ENCODE data around the gene ZC3H8. TPM values are rescaled to one million over a fixed set of nuclear protein-coding genes. Genes with fewer than 3 reads are reported as not detected.

The ZC3H8 gene
- total RNA-seq, 1 donor from 2014 or later: 6.1 TPM

DNA sequence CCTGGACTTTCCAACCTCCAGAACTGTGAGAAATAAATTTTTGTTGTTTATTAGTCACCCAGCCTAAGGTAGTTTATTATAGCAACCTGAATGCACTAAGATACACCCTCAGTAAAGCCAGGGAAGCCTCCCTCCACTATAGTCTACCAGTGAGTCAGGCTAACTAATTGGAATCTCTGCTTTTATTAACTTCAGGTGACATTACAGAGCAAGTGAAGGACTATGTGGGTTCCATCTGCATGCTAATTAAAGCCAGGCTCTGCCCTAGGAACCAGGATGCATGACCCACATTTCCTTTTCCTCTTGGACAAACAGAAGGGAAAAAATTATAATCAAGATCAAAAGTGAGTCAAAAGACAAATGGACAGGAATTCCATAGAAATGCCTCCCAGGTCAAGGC, 56.1 kb downstream of the ZC3H8 start:
- peaks cover 4% of the 10 kb centered on the region for H3K36me3 Mint-ChIP-seq (ENCODE audit: low read depth, unreplicated experiment)
- H3K27me3 Mint-ChIP-seq (ENCODE audit: unreplicated experiment): peaks cover 1% of the 10 kb centered on the region
- H3K4me1 Mint-ChIP-seq (ENCODE audit: unreplicated experiment): peaks cover 18% of the 10 kb centered on the region
- no peak for DNase-seq (ENCODE audit: low spot score)
- no peaks in the 10 kb centered on the region for H3K9me3 Mint-ChIP-seq (ENCODE audit: unreplicated experiment)
- H3K27ac Mint-ChIP-seq (ENCODE audit: unreplicated experiment): no peak overlapping the region
- TF ChIP-seq, protein P1, sequence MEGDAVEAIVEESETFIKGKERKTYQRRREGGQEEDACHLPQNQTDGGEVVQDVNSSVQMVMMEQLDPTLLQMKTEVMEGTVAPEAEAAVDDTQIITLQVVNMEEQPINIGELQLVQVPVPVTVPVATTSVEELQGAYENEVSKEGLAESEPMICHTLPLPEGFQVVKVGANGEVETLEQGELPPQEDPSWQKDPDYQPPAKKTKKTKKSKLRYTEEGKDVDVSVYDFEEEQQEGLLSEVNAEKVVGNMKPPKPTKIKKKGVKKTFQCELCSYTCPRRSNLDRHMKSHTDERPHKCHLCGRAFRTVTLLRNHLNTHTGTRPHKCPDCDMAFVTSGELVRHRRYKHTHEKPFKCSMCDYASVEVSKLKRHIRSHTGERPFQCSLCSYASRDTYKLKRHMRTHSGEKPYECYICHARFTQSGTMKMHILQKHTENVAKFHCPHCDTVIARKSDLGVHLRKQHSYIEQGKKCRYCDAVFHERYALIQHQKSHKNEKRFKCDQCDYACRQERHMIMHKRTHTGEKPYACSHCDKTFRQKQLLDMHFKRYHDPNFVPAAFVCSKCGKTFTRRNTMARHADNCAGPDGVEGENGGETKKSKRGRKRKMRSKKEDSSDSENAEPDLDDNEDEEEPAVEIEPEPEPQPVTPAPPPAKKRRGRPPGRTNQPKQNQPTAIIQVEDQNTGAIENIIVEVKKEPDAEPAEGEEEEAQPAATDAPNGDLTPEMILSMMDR (IDR thresholded peaks at IDR 0.05; ENCODE audit: unreplicated experiment): no peak
- no peak overlapping the region for H3K4me3 Mint-ChIP-seq (ENCODE audit: unreplicated experiment)

GRCh38 chr2:112197868-112198267, 57.0 kb downstream of the ZC3H8 start:
- Mint-ChIP-seq H3K27me3 (ENCODE audit: unreplicated experiment) (peaks cover 1% of the 10 kb centered on the region), H3K36me3 (ENCODE audit: low read depth, unreplicated experiment) (peaks cover 4% of the 10 kb centered on the region), H3K4me3 (ENCODE audit: unreplicated experiment) (no peak overlapping the region), H3K4me1 (ENCODE audit: unreplicated experiment) (peaks cover 20% of the 10 kb centered on the region), H3K27ac (ENCODE audit: unreplicated experiment) (no peak overlapping the region), H3K9me3 (ENCODE audit: unreplicated experiment) (no peaks in the 10 kb centered on the region)
- DNase-seq (ENCODE audit: low spot score): no peak
- TF ChIP-seq, protein P1 (IDR thresholded peaks at IDR 0.05; ENCODE audit: unreplicated experiment): no peak

- TF ChIP-seq, protein P1 (IDR thresholded peaks at IDR 0.05; ENCODE audit: unreplicated experiment): no peak
These were observed 58.9 kb downstream of the ZC3H8 start for GRCh38 chr2:112195950-112196349.

DNA sequence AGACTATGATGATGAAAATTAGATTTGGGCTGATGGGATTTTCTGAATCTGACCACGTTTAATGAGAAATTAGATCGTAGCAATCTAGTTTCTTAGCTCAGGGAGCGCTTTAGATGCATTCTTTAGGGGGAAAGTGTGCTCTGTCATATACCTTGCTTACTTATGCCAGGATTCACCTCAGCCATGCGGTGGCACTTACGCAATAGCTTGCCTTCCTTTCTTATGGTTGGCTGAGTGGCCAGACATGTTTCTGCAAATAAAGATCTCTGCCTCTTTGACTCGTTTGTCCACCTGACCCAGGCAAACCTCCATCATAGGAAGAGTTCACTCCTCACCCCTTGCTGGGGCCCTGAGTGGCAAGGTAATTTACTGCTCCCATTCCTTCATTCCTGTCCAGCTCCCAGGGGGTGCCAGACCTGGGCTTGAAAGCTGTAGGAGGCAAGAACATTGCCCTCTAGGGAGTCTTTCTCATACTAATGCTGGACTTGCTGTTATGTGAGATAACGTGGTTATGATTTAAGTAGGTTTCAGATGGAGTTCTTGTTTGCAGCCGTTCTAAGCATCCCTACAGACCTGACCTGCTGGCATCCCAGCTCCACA, 59.6 kb downstream of the ZC3H8 start:
- Mint-ChIP-seq H3K4me3 (ENCODE audit: unreplicated experiment) (no peak overlapping the region), H3K27me3 (ENCODE audit: unreplicated experiment) (peaks cover 1% of the 10 kb centered on the region), H3K9me3 (ENCODE audit: unreplicated experiment) (no peaks in the 10 kb centered on the region), H3K36me3 (ENCODE audit: low read depth, unreplicated experiment) (peaks cover 4% of the 10 kb centered on the region), H3K4me1 (ENCODE audit: unreplicated experiment) (peaks cover 23% of the 10 kb centered on the region), H3K27ac (ENCODE audit: unreplicated experiment) (no peak overlapping the region)
- TF ChIP-seq, protein P1 (IDR thresholded peaks at IDR 0.05; ENCODE audit: unreplicated experiment): no peak
- DNase-seq (ENCODE audit: low spot score): no peak

More at GRCh38 chr2:112195950-112196349, 58.9 kb downstream of the ZC3H8 start:
- H3K9me3 Mint-ChIP-seq (ENCODE audit: unreplicated experiment): no peaks in the 10 kb centered on the region
- DNase-seq (ENCODE audit: low spot score): no peak
- no peak overlapping the region for H3K27ac Mint-ChIP-seq (ENCODE audit: unreplicated experiment)
- H3K36me3 Mint-ChIP-seq (ENCODE audit: low read depth, unreplicated experiment): peaks cover 4% of the 10 kb centered on the region
- H3K4me1 Mint-ChIP-seq (ENCODE audit: unreplicated experiment): peaks cover 23% of the 10 kb centered on the region
- peaks cover 1% of the 10 kb centered on the region for H3K27me3 Mint-ChIP-seq (ENCODE audit: unreplicated experiment)
- H3K4me3 Mint-ChIP-seq (ENCODE audit: unreplicated experiment): no peak overlapping the region

DNA sequence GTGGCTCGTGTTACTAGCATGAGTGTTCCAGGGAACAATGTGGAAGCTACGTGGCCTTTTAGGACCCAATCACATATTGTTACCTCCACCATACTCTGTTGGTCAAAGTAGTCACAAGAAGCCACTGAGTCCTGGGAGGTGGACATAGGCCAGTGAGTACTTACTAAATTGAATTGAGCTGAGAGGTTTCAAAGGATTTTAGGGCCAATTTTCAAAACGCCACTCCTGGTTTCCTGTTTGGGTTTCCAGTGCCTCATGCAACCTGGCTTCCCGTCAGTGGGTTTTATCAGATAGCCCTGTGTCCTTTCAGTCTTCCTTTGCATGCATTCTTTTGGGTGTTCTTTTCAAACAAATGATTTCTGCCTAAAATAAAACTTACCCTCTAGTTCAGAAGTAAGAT, 60.4 kb downstream of the ZC3H8 start:
- TF ChIP-seq, protein P1 (IDR thresholded peaks at IDR 0.05; ENCODE audit: unreplicated experiment): no peak
- H3K9me3 Mint-ChIP-seq (ENCODE audit: unreplicated experiment): no peaks in the 10 kb centered on the region
- peak overlapping the region; percentile 74 for H3K27ac Mint-ChIP-seq (ENCODE audit: unreplicated experiment)
- H3K4me3 Mint-ChIP-seq (ENCODE audit: unreplicated experiment): no peak overlapping the region
- H3K36me3 Mint-ChIP-seq (ENCODE audit: low read depth, unreplicated experiment): peaks cover 3% of the 10 kb centered on the region
- no peaks in the 10 kb centered on the region for H3K27me3 Mint-ChIP-seq (ENCODE audit: unreplicated experiment)
- peaks cover 22% of the 10 kb centered on the region for H3K4me1 Mint-ChIP-seq (ENCODE audit: unreplicated experiment)
- DNase-seq (ENCODE audit: low spot score): no peak

Measured in endothelial cell (in vitro differentiated cells).